NCI-H187 (cell line): ENCODE data around the gene TMEM231.
"Not testable (repeated sequence)": the region's sequence is repeated elsewhere in the genome, so short reads cannot be mapped to it uniquely, and the experiment has no call there.

Experiments used
- DNase-seq, 2 experiments: peaks; one replicate each; lab custom pipeline; 2025; lab: John Stamatoyannopoulos, UW

Gene TMEM231

GRCh38 chr16:75566758-75567255, 10.8 kb upstream of the TMEM231 start:
- no peak for DNase-seq

GRCh38 chr16:75566040-75566757, 10.1 kb upstream of the TMEM231 start, which contains the start of gene GABARAPL2:
Gene GABARAPL2, plus strand, starts transcription at chr16:75566379. Its CDS starts 108 bp downstream, at chr16:75566487.
- peak; percentile 59 to 76 for DNase-seq

- no peak for DNase-seq
Measured at GRCh38 chr16:75565640-75566039, 9.6 kb upstream of the TMEM231 start.

- no peak for DNase-seq
Measured at GRCh38 chr16:75559564-75560372, 3.7 kb upstream of the TMEM231 start.

GRCh38 chr16:75558846-75559401, 2.9 kb upstream of the TMEM231 start:
- no peak for DNase-seq

- no peak for DNase-seq
Measured at GRCh38 chr16:75556431-75556950, 439 bp upstream of the TMEM231 start.

GRCh38 chr16:75555213-75555706, 792 bp downstream of the TMEM231 start:
- DNase-seq: peak; percentile 16 to 47

- DNase-seq: no peak
Measured at GRCh38 chr16:75552951-75553350, 3.1 kb downstream of the TMEM231 start.

GRCh38 chr16:75550211-75550662, 5.8 kb downstream of the TMEM231 start:
- no peak for DNase-seq

- not testable (repeated sequence) for DNase-seq
Measured at GRCh38 chr16:75548456-75548855, 7.6 kb downstream of the TMEM231 start.

- no peak for DNase-seq
Measured at GRCh38 chr16:75546293-75546692, 9.8 kb downstream of the TMEM231 start.

GRCh38 chr16:75545879-75546278, 10.2 kb downstream of the TMEM231 start:
- DNase-seq: not testable (repeated sequence)

GRCh38 chr16:75542462-75542861, 13.6 kb downstream of the TMEM231 start:
- DNase-seq: not testable (repeated sequence)

GRCh38 chr16:75541236-75541635, 14.8 kb downstream of the TMEM231 start:
- DNase-seq: no peak

- DNase-seq: not testable (repeated sequence)
Measured at GRCh38 chr16:75538882-75539565, 17.0 kb downstream of the TMEM231 start.

- DNase-seq: no peak
Measured at GRCh38 chr16:75537776-75538175, 18.3 kb downstream of the TMEM231 start.

- no peak for DNase-seq
Measured at GRCh38 chr16:75535901-75536300, 20.2 kb downstream of the TMEM231 start, which contains the start of gene CHST5. Gene CHST5, minus strand, starts transcription at chr16:75536108. Its CDS starts 5,724 bp downstream, at chr16:75530384.

- DNase-seq: no peak
Measured at GRCh38 chr16:75535211-75535843, 20.7 kb downstream of the TMEM231 start.

- DNase-seq: no peak
Measured at GRCh38 chr16:75534560-75535205, 21.4 kb downstream of the TMEM231 start.

- no peak for DNase-seq
Measured at GRCh38 chr16:75532791-75533190, 23.3 kb downstream of the TMEM231 start.
